Lung microvascular endothelial cell (primary cell): ENCODE measurements around the gene ACHE. TPM values are rescaled to one million over a fixed set of nuclear protein-coding genes. Genes with fewer than 3 reads are reported as not detected.

Source experiments
- DNase-seq, 2 donors: peaks; one replicate each; pipeline versions ENCODE4 v3.0.0 to v3.0.0-alpha.2; 2010; ENCODE audit warnings: low read depth in 2 of 2
- total RNA-seq: library from RNA; depleted of rRNA; stranded (reverse); fragments of >200 nt; gene quantifications from 2 replicates; pipeline ENCODE4 v1.2.1, GENCODE V29; 2014

ACHE gene
- total RNA-seq, 1 donor from 2014 or later, result 3.4 TPM

DNA sequence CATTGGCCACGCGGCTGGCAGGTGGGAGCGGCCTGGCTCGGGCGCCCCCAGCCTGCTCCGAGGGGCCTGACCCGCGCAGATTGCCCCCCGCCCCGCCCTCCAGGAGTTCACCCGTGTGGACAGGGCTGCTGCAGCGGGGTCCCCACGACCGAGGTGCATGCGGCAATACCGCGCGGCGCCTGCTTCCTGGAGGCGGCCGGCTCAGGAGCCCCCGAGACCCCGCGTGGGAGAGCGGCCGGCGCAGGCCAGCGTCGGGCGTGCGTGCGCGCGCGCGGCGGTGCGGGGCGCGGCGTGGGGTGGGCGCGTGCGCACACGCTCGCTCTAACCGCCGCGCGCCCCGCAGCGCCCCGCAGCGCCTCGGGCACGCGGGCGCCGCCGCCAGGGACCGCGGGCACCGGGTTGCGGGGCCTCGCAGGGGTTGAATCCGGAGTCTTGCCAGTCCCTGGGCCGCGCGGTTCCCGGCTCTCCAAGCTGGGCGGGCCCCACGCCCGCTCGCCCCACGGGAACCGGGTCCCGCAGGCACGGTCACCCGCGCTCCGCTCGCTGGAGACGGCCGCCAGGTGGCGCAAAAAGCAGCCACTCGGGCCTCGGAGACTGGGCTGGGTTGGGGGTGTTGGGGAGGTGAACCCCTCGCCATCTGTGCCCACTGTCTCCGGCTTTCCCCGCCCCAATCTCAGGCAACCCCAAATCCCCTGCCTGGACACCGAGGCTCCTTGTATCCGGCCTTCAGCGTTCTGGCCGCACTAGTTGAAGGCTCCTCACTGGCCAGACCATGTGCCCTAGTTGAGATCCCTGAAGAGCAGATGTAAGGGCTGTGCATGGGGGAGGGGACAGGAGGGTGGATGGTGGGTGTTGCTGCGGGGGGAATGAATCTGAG lies 1.3 kb upstream of the ACHE start:
- peak in 1 of 2 donors; percentile 50 for DNase-seq

DNA sequence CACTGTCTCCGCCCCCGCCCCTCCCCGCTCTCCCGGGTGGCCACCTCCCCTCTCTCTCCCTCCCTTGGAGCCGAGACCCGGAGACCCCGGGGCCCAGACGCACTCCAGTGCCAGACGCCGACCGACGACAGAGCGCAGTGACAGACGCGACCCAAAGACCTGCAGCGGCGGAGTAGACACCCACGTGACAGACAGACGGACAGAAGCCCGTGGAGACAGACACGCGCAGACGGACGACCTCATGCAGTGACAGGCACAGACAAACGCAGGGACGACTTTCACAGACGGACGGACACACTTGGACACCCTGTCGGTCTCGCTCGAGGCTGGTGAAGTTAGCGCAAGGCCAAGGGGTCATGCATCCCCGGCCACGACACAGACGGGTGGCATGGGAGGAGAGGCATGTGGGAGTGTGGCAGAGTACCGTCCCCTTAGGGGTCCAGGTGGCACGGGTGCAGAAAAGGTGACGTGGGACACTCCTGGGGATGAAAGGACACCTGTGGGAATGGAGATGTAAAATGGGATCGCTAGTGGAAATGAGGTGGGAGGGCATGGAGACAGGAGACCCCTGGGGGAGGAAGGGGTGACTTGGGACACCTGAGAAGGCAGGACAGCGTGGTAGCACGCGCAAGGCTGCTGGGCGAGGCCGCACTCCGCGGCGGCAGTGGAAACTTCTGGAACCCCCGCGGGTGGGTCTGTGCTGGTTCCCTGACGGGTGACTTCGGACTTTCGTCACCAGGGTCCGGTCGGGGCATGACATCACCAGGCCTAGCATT lies 456 bp upstream of the ACHE start:
- DNase-seq, result peak in 1 of 2 donors; percentile 66

DNA sequence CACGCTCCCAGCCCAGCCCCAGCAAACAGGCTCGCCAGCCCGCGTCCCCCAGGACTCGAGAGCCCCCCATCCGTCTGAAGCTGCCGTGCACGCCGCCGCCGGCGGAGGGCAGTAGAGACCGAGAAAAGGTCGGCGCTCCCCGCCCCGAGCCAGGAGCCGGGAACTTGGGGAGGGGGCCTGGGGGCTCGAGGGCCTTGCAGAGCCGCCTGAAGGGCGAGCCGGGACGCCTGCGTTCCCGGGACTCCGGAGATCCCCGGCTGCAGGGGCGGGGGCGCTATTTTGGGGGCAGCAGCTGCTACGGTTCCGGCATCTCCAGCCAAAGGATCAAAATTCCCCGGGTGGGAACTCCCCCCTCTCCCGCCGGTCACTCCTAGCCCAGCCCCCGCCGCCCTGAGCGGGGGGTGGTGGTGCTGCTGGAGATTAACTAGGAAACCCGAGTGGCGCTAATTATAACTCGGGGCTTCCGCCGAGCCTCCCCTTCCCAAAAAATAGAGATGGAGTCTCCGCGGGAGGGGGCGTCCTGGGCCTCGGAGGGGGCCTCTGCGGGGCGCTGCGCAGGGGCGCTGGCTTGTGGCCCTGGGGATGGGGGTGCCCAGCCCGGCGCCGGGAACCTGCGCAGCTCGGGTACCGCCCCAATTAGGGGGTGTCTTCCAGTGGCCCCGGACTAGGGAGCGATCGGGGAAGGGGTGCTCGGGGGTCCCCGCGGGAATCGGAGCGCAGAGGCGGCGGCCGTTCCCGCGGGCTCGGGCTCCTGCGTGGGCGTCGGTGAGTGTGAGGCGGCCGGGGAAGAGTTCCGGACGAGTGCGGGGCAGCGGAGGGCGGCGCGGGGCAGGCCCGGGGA lies 608 bp downstream of the ACHE start:
- peak in 1 of 2 donors; percentile 42 for DNase-seq

DNA sequence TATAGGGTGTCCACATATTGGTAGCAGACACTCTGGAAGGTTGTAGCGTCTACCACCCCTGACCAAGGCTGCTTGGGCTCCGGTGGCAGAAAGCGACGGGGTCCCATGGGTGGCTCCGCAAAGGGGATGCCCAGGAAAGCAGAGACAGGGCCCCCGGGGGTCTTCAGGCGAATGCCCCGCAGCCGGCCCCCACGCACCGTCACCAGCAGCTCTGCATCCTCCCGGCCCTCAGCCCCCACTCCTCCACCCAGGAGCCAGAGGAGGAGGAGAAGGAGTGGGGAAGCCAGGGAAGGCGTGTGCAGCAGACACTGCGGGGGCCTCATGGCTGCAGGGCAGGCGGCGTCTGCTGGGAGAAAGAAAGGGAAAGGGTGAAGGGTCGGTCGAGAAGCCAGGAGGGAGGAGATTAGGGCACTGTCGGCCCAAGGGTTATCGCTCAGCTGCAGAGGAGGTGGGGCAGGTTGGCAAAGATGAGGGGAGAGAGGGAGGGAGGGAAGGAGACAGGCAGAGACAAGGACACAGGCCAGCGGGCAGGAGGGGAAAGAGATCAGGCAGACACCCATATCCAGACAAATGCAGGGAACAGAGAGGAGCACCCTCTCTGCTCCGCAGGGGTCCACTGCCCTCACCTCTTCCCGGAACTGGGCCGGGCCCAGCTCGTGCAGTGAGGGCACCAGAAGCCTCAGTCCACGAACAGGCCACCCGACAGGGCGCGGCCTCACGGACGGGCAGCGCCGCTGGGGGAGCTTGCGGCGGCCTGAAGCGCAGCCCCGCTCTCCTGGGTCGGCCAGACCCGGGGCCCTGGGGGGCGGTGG lies 1.6 kb downstream of the ACHE start:
- DNase-seq, result no peak

DNA sequence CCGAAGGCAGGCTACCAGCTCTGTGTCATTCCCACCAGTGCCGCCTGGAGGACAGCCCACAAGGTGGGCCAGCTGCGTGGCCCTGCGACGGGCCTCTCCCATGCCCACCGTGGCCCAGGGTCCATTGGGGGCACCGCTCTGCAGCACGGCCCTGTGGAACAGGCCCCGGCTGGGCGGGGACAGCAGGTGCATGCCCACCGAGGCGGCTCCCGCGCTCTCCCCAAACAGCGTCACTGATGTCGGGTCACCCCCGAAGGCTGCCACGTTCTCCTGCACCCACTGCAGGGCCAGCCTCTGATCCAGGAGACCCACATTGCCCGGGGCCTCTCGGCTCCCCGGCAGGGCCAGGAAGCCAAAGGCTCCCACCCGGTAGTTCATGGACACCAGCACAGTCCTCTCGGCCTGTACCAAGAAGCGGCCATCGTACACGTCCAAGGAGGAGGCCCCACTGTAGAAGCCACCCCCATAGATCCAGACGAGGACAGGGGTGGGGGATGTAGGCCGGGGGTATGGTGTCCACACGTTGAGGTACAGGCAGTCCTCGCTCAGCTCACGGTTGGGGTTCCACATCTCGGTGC lies 2.3 kb downstream of the ACHE start:
- no peak for DNase-seq

DNA sequence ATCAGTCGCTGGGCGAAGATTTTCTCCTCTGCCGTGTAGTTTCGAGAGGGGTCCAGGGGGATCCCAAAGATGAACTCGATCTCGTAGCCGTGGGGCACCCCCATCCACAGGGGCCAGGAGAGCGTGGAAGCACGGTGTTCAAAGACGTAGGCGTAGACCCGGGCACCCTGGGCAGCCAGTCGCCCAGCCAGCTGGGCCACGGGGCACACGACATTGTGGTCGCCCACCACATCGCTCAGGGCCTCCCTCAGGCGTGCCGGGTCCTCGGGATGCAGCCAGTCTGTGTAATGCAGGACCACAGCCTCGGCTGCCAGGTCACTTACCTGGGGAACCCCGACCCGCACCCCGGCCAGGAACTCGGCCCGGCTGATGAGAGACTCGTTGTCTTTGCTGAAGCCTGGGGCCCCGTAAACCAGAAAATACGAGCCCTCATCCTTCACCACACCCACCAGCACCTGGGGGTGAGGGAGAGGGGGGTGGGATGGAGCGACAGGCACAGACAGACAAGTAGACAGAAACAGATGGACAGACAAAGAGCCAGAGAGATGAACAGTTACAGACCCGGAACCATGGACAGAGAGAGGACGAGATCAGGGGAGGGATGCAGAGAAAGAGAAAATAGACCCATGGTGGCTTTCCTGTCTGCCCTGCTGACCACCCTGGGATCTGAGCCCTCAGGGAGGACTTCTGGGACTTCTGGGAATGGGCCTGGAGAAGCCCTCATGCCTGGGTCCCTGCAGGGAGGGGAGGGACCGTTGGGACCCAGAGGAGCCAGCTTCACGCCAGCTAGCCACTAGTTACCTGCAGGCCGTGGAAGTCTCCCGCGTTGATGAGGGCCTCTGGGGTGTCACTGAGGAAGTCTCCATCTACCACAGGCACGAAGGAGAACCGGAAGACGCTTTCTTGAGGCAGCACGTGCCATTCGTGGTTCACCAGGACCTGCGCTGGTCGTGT lies 3.0 kb downstream of the ACHE start:
- DNase-seq, result no peak

DNA sequence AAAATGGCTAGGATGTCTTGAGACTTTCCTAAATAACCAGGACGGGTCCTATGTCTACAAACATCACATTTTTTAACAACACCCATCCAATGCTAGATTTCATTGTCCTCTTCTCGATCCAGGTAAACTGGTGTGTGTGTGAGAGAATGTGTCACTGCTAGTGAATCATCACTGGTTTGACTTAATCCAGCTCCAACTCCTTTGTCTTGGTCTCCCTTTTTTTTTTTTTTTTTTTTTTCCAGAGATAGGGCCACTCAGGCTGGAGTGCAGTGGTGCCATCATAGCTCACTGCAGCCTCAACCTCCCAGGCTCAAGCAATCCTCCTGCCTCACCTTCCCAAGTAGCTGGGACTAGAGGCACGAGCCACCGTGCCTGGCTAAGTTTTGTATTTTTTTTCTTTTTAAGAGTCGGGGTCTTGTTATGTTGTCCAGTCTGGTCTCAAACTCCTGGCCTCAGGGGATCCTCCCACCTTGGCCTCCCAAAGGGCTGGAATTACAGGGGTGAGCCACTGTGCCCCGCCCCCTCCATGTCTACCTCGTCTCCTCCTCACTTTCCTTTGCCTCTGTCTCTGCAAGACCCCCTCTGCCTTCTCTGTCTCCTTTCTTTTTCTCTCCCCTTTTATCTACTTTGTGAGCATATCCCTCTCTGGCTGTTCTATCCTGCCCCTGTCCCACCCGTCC lies 4.0 kb downstream of the ACHE start:
- no peak for DNase-seq

DNA sequence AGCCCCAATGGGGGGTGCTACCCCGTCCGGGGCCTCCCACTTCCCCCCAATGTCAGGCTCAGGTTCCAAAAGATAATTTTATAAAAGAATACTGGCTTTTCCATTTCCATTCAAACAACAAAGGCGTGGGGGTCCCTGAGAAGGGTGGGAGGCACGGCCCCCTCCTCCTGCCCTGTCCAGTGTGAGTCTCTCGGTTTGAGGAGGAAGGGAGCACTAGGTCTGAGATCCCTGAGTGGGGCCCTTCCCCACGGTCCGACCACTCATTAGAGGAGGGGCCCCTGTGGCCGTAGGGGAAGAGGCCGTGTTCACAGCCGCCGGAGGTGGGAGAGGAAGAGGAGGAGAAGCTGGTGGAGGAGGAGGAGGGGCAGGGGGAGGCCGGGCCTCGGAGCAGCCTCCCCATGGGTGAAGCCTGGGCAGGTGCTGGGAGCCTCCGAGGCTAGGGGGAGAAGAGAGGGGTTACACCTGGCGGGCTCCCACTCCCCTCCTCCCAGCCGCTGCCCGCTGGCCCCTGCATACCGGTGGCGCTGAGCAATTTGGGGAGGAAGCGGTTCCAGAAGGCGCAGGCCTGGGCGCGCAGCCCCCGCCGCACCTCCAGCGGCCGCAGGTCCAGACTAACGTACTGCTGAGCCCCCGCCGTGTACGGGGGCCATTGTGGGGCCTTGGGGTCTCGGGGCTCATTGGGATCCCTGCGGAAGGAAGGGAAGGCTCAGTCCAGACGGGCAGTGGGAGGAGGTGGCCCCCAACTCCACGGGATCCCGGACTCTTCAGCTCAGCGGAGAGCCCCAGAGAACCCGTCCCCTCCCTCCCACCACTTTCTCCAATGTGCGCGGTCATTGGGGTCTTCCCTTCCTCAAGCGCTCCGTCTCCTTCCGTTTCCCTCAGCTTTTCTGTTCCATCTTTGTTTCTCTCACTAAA lies 4.8 kb downstream of the ACHE start:
- no peak for DNase-seq

DNA sequence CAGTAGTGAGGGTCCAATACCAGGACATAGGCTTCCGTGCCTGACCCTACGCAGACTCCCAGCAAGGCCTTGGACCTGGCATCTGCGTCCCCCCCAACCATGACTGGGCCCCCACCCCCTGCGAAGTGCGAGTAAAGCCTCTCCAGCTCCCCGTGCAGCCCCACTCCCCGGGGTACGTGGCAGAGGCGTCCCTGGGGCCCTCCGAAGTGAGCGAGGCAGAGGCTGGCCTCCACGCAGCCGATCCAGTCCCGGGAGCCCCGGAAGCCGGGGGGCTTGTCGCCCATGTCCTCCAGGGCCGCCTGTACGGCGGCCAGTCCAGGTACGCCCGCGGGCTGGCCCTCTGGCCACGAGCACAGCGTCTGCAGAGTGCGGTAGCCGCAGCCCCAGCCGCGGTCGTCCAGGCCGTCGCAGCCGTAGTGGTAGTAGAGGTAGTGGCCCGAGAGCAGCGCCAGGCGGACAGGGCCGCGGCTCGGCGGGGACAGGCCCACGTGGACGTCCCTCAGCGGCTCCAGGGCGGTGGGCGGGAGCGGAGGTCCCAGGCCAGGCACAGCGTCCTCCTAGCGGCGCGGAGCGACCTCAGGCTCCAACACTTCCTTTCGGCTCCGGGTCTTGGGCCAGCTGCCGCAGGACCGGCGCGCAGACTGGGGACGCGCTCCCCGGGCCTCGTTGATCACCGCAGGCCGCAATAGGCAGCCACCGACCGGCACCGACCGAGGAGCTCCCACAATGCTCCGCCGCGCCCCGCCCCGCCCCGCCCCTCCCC lies 6.5 kb downstream of the ACHE start, which contains the start of gene UFSP1:
TSS of gene UFSP1 (minus strand) at position 728 of the 763 bp plus-strand sequence. CDS start at position 284, 444 bp downstream.
- DNase-seq, result no peak

DNA sequence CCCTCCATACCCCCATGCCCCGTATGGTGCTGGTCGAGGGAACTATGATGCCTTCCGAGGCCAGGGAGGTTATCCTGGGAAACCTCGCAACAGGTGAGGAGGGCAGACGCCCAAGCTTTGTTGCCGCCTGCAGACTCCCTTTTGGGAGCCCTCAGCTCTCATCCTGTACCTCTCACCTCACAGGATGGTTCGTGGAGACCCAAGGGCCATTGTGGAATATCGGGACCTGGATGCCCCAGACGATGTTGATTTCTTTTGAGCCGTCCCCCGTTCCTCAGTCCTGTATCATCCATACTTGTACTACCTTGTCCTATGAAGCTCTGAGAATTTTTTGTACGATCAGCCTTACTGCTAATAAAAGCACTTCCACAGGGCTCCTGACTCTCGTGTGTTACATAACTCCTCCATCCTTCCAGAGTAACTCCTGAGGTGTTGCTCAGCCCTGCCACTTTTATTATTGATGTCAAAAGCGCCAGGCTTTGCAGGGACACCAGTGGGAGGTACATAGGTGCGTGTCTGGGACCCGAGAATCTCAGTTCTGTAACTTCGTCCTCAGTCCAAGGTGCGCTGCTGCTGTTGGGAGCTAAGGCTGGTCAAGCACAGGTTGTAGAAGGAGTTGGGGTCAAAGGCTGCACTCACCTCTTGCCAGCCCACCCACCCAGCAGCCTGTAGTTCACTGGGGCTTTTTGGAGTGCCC lies 7.2 kb downstream of the ACHE start:
- DNase-seq, result no peak

DNA sequence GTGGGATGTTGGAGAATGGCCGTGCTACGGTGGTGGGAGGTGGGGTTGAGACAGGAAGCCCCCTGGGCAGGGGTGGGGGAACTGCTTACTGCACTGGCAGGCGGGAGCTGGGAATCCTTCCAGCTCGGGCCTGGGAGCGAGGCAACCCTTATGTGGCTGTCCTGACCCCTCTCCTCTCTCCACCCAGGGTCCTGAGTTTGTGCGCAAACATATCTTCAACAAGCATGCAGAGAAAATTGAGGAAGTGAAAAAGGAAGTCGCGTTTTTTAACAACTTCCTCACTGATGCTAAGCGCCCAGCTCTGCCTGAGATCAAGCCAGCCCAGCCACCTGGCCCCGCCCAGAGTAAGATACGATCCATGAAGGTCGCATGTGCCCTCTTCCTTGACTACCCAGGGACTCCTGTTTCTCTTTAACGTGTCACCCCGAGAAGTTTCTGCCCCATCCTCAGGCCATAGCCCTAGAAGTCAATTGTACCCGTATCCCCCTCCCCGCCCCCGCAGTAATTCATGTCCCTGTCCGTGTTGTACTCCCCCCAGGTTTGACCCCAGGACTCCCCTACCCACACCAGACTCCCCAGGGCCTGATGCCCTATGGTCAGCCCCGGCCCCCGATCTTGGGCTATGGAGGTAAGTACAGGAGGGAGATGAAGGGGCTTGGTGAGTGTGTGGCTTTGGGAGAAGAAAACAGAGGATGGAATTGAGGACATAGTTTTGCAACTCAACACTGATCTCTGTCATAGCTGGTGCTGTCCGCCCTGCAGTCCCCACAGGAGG lies 8.0 kb downstream of the ACHE start:
- peak; percentile 54 to 86 for DNase-seq

DNA sequence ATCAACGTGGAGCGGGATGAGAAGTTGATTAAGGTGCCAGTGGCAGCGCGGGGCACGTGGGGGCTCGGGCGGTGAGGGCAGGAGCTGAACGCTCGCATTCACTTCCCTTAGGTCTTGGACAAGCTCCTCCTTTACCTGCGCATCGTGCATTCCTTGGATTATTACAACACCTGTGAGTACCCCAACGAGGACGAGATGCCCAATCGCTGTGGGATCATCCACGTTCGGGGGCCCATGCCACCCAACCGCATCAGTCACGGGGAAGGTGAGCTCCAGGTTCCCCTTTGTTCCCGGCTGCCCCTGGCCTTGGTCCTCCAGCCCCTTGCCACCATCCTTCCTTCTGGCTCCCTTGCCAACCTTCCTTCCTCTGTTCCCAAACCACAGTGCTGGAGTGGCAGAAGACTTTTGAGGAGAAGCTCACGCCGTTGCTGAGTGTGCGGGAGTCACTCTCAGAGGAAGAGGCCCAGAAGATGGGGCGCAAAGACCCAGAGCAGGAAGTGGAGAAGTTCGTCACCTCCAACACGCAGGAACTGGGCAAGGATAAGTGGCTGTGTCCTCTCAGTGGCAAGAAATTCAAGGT lies 8.7 kb downstream of the ACHE start:
- DNase-seq, result no peak

DNA sequence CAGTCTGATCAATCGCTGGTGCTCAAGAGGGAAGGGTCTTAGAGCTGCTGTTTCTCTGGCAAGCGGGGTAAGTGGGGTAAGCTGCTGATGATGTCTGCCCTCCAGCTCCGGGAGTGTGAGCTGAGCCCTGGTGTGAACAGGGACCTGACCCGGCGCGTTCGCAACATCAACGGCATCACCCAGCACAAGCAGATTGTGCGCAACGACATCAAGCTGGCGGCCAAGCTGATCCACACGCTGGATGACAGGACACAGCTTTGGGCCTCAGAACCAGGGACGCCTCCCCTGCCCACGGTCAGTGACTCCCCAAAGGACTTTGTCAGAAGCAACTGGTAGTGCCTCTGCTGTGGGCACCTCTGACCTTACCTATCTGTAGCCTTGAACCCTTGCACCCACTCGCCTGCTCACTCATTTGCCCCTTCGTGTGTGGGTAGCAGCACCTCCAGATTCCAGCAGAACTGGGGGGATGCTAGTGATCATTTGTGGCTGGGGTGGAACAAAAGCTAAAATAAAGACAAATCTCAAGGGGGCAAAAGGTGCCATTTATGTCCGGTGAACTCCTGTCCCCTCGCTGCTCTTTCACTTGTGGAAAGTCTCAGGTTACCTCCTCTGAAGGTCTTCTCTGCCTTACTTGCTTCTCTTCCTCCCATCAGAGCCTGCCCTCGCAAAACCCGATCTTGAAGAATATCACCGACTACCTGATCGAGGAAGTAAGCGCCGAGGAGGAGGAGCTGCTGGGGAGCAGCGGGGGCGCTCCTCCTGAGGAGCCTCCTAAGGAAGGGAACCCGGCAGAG lies 9.3 kb downstream of the ACHE start:
- DNase-seq, result no peak

DNA sequence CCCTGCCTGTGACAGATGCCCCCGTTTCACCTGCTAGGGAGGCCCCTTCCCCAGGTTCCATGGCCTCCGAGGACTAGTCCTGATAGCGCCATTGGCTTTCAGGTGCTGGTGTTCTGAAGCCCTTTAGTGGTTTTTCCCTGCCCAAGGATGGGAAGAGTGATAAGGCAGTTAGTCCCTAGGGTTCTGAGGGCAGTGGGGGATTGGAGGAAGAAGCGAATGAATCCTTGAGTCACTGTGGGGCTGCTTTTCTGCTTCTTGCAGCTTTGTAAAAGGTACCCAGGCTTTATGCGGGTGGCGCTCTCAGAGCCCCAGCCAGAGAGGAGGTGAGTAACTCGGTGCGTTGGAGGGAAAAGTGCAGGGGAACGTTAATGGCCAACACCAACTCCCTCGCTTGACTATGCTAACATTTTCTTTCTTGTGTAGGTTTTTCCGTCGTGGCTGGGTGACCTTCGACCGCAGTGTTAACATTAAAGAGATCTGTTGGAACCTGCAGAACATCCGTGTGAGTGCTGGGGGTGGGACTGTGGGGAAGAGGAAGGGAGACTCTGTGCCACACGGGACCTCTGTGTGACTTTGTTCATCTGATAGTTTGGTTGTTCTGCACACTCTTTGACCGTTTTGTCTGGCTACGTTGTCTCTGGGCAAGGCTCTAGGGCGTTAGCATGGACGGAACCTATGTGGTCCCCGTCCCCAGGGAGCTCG lies 10.1 kb downstream of the ACHE start:
- DNase-seq, result no peak
